ENCODE results near the gene DPM2.

Gene DPM2

GRCh38 chr9:127973169-127974000 is 35.7 kb upstream of the DPM2 start:
- DNase-seq (ENCODE audit: low read depth) = no peak

GRCh38 chr9:127972236-127972871 is 34.7 kb upstream of the DPM2 start:
- DNase-seq (ENCODE audit: low read depth) = no peak

GRCh38 chr9:127971357-127972235 is 33.9 kb upstream of the DPM2 start:
- no peak for DNase-seq (ENCODE audit: low read depth)

- DNase-seq (ENCODE audit: low read depth) = no peak
Observed at GRCh38 chr9:127970401-127971313, 33.0 kb upstream of the DPM2 start.

GRCh38 chr9:127968700-127969383 is 31.2 kb upstream of the DPM2 start:
- DNase-seq (ENCODE audit: low read depth) = peak; percentile 73

- no peak for DNase-seq (ENCODE audit: low read depth)
Observed at GRCh38 chr9:127968042-127968441, 30.4 kb upstream of the DPM2 start.

GRCh38 chr9:127967151-127967809 is 29.6 kb upstream of the DPM2 start:
- no peak for DNase-seq (ENCODE audit: low read depth)

- no peak for DNase-seq (ENCODE audit: low read depth)
Observed at GRCh38 chr9:127966416-127967150, 28.9 kb upstream of the DPM2 start.

GRCh38 chr9:127965953-127966352 is 28.3 kb upstream of the DPM2 start:
- DNase-seq (ENCODE audit: low read depth) = no peak

GRCh38 chr9:127963359-127964064 is 25.9 kb upstream of the DPM2 start:
- DNase-seq (ENCODE audit: low read depth) = no peak

- DNase-seq (ENCODE audit: low read depth) = no peak
Observed at GRCh38 chr9:127963041-127963358, 25.3 kb upstream of the DPM2 start.

GRCh38 chr9:127962278-127962677 is 24.6 kb upstream of the DPM2 start:
- no peak for DNase-seq (ENCODE audit: low read depth)

- DNase-seq (ENCODE audit: low read depth) = no peak
Observed at GRCh38 chr9:127961613-127962155, 24.0 kb upstream of the DPM2 start.

- DNase-seq (ENCODE audit: low read depth) = no peak
Observed at GRCh38 chr9:127961155-127961490, 23.5 kb upstream of the DPM2 start.

- DNase-seq (ENCODE audit: low read depth) = no peak
Observed at GRCh38 chr9:127960410-127961154, 22.9 kb upstream of the DPM2 start.

- DNase-seq (ENCODE audit: low read depth) = no peak
Observed at GRCh38 chr9:127959841-127960409, 22.3 kb upstream of the DPM2 start.

GRCh38 chr9:127959398-127959797 is 21.7 kb upstream of the DPM2 start:
- no peak for DNase-seq (ENCODE audit: low read depth)

- DNase-seq (ENCODE audit: low read depth) = no peak
Observed at GRCh38 chr9:127958728-127959127, 21.1 kb upstream of the DPM2 start.
